K562 (cell line): Measurements from ENCODE around the gene PPIF. TPM values are rescaled to one million over a fixed set of nuclear protein-coding genes. Genes with fewer than 3 reads are reported as not detected.
A peak's percentile ranks its signal among the peaks of the same experiment; 100 is the strongest.

ENCODE experiments used
- ATAC-seq: fragments of 200-7000 bp; cut with Tn5 transposase; 3 replicates; pipeline ENCODE4 v1.9.1; 2020; ENCODE audit warnings: moderate library complexity
- BruUV-seq: library from RNA; stranded (reverse); fragments of 400-500 nt; replicated peaks from 2 replicates; lab custom pipeline; 2021; lab: Mats Ljungman, UMichigan
- CTCF ChIA-PET: fragments of 300-600 bp; formaldehyde crosslinking; extraction: SDS; loops from one replicate; lab custom pipeline; 2021; ENCODE audit warnings: low intra/inter-chr PET ratio; lab: Yijun Ruan, JAX
- POLR2A ChIA-PET: fragments of 300-600, 350-650 bp; sonication (Branson Sonifier 250); formaldehyde crosslinking; extraction: SDS; loops from one replicate; lab custom pipeline; 2021; ENCODE audit warnings: antibody characterized with exemption, inconsistent platforms; lab: Yijun Ruan, JAX
- DNase-seq, 4 experiments: peaks; one replicate each; pipeline versions ENCODE4 v3.0.0 to v3.0.0-alpha.2; 2011 to 2018; ENCODE audit warnings: low spot score in 3 of 4, mixed read lengths in 3 of 4; ENCODE audit errors: extremely low read depth in 1 of 4
- FAIRE-seq: peaks from 2 replicates; lab custom pipeline; 2011; peaks lifted over from hg19 to GRCh38; lab: Jason Lieb, UNC
- H2AFZ ChIP-seq: 2 replicates; pipeline ENCODE4 v1.6.0; 2011; ENCODE audit warnings: low read depth, low read length, control low read depth, inconsistent platforms
- H3K27ac ChIP-seq: fragments of 200-600 bp; 3 replicates; pipeline ENCODE4 v1.8.0; 2011; ENCODE audit warnings: low read depth, mild to moderate bottlenecking, control low read depth, inconsistent platforms, low read length, moderate library complexity, mixed read lengths; ENCODE audit errors: extremely low read depth
- H3K27me3 ChIP-seq, 2 experiments: fragments of 300-600 bp in 1 of 2; 2 replicates in 1 of 2; 3 replicates in 1 of 2; pipeline versions ENCODE4 v1.6.0 to v1.8.0; 2011; ENCODE audit warnings: inconsistent platforms in 2 of 2, low read length in 2 of 2, mild to moderate bottlenecking in 1 of 2, mixed read lengths in 1 of 2, moderate library complexity in 1 of 2; ENCODE audit not compliant: control insufficient read depth in 2 of 2, insufficient read depth in 2 of 2
- H3K36me3 ChIP-seq: fragments of 300-600 bp; 3 replicates; pipeline ENCODE4 v1.8.0; 2011; ENCODE audit warnings: mild to moderate bottlenecking, low read length, inconsistent platforms; ENCODE audit not compliant: control insufficient read depth, insufficient read depth
- H3K4me1 ChIP-seq, 2 experiments: fragments of 200-600 bp in 1 of 2; replicated peaks in 1 of 2; 2 replicates in 1 of 2; 3 replicates in 1 of 2; pipeline versions ENCODE4 v1.5.1 to v1.8.0; 2011; ENCODE audit warnings: inconsistent platforms in 2 of 2, low read length in 2 of 2, mild to moderate bottlenecking in 1 of 2, mixed read lengths in 1 of 2, moderate library complexity in 1 of 2; ENCODE audit not compliant: control insufficient read depth in 2 of 2, insufficient read depth in 2 of 2
- H3K4me2 ChIP-seq: 2 replicates; pipeline ENCODE4 v1.6.1; 2011; ENCODE audit warnings: low read length, control low read depth, inconsistent platforms, mixed read lengths; ENCODE audit not compliant: insufficient read depth
- H3K4me3 ChIP-seq: fragments of 200-600 bp; sonication (generic), shearing (Covaris generic); 2 replicates; pipeline ENCODE4 v1.5.1; 2016; ENCODE audit warnings: control low read depth, inconsistent platforms
- H3K79me2 ChIP-seq: fragments of 200-600 bp; 3 replicates; pipeline ENCODE4 v1.8.0; 2011; ENCODE audit warnings: low read length, inconsistent platforms; ENCODE audit not compliant: control insufficient read depth, insufficient read depth
- H3K9ac ChIP-seq, 2 experiments: 2 replicates each; pipeline versions ENCODE4 v1.6.0 to v1.6.1; 2011; ENCODE audit warnings: low read depth in 2 of 2, low read length in 2 of 2, control low read depth in 1 of 2, inconsistent platforms in 1 of 2, mild to moderate bottlenecking in 1 of 2, mixed read lengths in 1 of 2; ENCODE audit not compliant: insufficient read depth in 1 of 2
- H3K9me1 ChIP-seq: one replicate; pipeline ENCODE4 v1.6.0; 2011; ENCODE audit warnings: inconsistent platforms, mild to moderate bottlenecking, low read length, moderate library complexity; ENCODE audit not compliant: control insufficient read depth, insufficient read depth
- H3K9me3 ChIP-seq: replicated peaks from 2 replicates; pipeline ENCODE4 v1.5.1; 2011; ENCODE audit warnings: low read depth, low read length, inconsistent platforms; ENCODE audit not compliant: control insufficient read depth, insufficient read depth
- H4K20me1 ChIP-seq: replicated peaks from 2 replicates; pipeline ENCODE4 v1.6.1; 2011; ENCODE audit warnings: low read length, inconsistent platforms, mixed read lengths; ENCODE audit not compliant: control insufficient read depth, insufficient read depth
- MBD1 ChIP-seq: fragments of 250-450 bp; sonication (Bioruptor Pico); IDR thresholded peaks from 2 replicates; pipeline ENCODE4 v1.8.0; 2022; ENCODE audit warnings: inconsistent platforms
- MCM2 ChIP-seq: fragments of 450-650 bp; IDR thresholded peaks from 2 replicates; pipeline ENCODE4 v1.6.1; 2017; ENCODE audit warnings: low read depth, mild to moderate bottlenecking
- MTA3 ChIP-seq: fragments of 450-650 bp; formaldehyde crosslinking; IDR thresholded peaks from 2 replicates; pipeline ENCODE4 v1.6.1; 2017; ENCODE audit warnings: mild to moderate bottlenecking, borderline replicate concordance
- WGBS: fragments of 100-300 bp; shearing (Covaris generic); methylation state at CpG from one replicate; pipeline ENCODE4 v1.1.6; 2016; ENCODE audit warnings: low coverage, mixed read lengths; ENCODE audit not compliant: insufficient coverage; ENCODE audit errors: missing lambda C conversion rate; 5-methylcytosine and 5-hydroxymethylcytosine counted together
- in situ Hi-C: fragments of 300-500 bp; cut with MboI; formaldehyde crosslinking; loops from 4 replicates; pipeline ENCODE4 v1.15.0; 2018; ENCODE audit warnings: inconsistent platforms, mixed read lengths
- intact Hi-C: fragments of 100-400 bp; cut with micrococcal nuclease; formaldehyde crosslinking; loops from 2 replicates; pipeline ENCODE4 v1.14.2; 2022
- polyA plus RNA-seq, 8 experiments: library from polyadenylated mRNA; depleted of rRNA in 4 of 8; stranded (reverse) in 5 of 8; unstranded in 3 of 8; fragments of >200 nt; fragmentation: Nextera tagmentation in 2 of 8; fragmentation: Illumina TruSeq in 1 of 8; extraction: Ambion mirVana in 2 of 8; extraction: Trizol in 1 of 8; gene quantifications; 2 replicates each; pipeline versions ENCODE4 v1.2.1 to v1.2.3, GENCODE V29; 2011 to 2014; ENCODE audit warnings: inconsistent platforms in 1 of 8, missing spikeins in 1 of 8
- total RNA-seq, 7 experiments: library from RNA; depleted of rRNA in 6 of 7; stranded (reverse); fragments of >200 nt in 6 of 7; fragmentation: Illumina TruSeq in 2 of 7; extraction: Trizol in 2 of 7; gene quantifications; 2 replicates each; pipeline versions ENCODE4 v1.2.1 to v1.2.3, GENCODE V29; 2011 to 2021; ENCODE audit warnings: low replicate concordance in 1 of 7
- TF ChIP-seq, protein P1 (sequence below): sonication (generic); formaldehyde crosslinking; IDR thresholded peaks from 2 replicates; pipeline ENCODE4 v1.8.0; 2022; ENCODE audit warnings: missing genetic modification reagents, mild to moderate bottlenecking, moderate library complexity, borderline replicate concordance

Gene PPIF
- total and polyA plus RNA-seq, 9 of the 15 experiments (the other 6 are each of a cell fraction or from before 2014, with no cell fraction given): 40.9 to 287 (median 117) TPM

DNA sequence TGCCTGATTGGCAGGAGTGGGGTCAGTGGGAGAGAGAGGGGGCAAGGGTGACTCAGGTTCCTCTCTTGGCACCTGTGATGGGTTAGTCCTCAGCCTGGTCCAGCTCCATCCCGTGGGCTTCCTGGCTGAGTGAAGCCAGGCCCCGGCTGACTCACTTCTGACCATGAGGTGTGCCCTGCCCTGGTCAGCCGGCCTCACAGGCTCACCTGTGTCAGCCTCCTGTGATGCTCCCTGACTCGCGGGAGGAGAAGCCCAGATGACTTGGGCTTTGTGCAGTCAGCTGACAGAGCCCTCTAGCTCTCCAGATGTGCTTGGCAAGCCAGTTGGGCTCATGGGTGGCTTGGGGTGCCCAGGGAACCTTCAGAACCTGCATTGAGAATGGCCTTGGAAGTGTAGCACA is 16.0 kb upstream of the PPIF start:
- no peaks in the 10 kb centered on the region for H3K36me3 ChIP-seq
- 13% methylated on average over 5 of the region's 5 CpGs for WGBS
- no TSS peak for BruUV-seq

More for the DNA sequence above, 16.0 kb upstream of the PPIF start:
- intact Hi-C loops: no loop called here
- H3K9ac ChIP-seq: no peak overlapping the region
- no peaks in the 10 kb centered on the region for H3K79me2 ChIP-seq
- H3K9me1 ChIP-seq: no peaks in the 10 kb centered on the region
- no peak for ATAC-seq
- TF ChIP-seq MBD1 (no peak), MCM2 (no peak), MTA3 (no peak)
- TF ChIP-seq, protein P1, sequence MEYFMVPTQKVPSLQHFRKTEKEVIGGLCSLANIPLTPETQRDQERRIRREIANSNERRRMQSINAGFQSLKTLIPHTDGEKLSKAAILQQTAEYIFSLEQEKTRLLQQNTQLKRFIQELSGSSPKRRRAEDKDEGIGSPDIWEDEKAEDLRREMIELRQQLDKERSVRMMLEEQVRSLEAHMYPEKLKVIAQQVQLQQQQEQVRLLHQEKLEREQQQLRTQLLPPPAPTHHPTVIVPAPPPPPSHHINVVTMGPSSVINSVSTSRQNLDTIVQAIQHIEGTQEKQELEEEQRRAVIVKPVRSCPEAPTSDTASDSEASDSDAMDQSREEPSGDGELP (CRISPR knock-in tag): peak; percentile 4; the same call in 1 of the 2 replicates
- no peak overlapping the region for H3K4me3 ChIP-seq
- no peaks in the 10 kb centered on the region for H4K20me1 ChIP-seq
- no peak for DNase-seq
- no peak overlapping the region for H2AFZ ChIP-seq
- no peaks in the 10 kb centered on the region for H3K4me1 ChIP-seq
- no peak overlapping the region for H3K27ac ChIP-seq
- H3K4me2 ChIP-seq: no peak overlapping the region
- POLR2A ChIA-PET: interaction anchor here (0.7 to 1.2 kb wide), 2 partner anchors 9 to 37 kb away, joined by 3 read pairs; no protein-coding TSS in a partner anchor
- no peaks in the 10 kb centered on the region for H3K9me3 ChIP-seq
- in situ Hi-C loops: no loop called here
- CTCF ChIA-PET: no interaction called here
- no peak for FAIRE-seq
- peaks cover 11 to 48% of the 10 kb centered on the region in 2 experiments for H3K27me3 ChIP-seq
